ENCODE measurements around the gene LRP1. TPM values are rescaled to one million over a fixed set of nuclear protein-coding genes. Genes with fewer than 3 reads are reported as not detected.

Gene LRP1
- total RNA-seq, 2 donors from 2014 or later = 53.5 to 198 TPM

DNA sequence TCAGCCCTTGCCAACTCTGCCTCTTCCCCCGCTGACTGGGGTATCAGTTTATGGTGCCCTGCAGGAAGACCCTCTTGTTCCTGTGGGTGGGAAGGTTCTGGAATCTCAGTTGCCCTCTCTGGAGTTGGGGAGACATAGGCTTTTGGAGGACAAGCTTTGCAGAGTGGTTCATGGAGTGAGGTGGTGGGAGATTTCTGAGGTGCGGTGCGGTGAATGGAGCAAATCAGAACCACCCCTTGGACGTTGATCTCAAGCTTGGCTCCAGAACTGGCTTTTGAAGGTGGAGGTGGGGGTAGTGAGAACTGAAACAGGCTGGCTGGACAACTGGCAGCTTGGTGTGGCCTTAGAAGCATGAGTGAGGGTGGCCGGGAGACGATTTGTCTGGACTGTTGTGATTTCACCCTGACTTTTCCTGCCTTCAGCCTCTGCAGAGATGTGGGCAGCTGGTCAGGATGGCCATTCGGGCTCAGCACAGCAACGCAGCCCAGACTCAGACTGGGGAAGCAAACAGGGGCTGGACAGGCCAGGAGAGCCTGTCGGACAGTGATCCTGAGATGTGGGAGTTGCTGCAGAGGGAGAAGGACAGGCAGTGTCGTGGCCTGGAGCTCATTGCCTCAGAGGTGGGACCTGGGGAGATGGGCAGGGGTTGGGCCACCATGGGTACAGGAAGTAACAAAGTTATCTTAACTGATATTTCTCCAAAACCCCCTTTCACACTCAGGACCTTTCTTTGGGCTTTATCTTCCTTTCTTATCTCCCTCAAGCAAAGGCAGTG lies 102.3 kb downstream of the LRP1 start:
- no peak overlapping the region for H3K27ac ChIP-seq
- DNase-seq (ENCODE audit: low spot score) = no peak
- TF ChIP-seq POLR2A (IDR thresholded peaks at IDR 0.05) = no peak
- TF ChIP-seq, protein P1, sequence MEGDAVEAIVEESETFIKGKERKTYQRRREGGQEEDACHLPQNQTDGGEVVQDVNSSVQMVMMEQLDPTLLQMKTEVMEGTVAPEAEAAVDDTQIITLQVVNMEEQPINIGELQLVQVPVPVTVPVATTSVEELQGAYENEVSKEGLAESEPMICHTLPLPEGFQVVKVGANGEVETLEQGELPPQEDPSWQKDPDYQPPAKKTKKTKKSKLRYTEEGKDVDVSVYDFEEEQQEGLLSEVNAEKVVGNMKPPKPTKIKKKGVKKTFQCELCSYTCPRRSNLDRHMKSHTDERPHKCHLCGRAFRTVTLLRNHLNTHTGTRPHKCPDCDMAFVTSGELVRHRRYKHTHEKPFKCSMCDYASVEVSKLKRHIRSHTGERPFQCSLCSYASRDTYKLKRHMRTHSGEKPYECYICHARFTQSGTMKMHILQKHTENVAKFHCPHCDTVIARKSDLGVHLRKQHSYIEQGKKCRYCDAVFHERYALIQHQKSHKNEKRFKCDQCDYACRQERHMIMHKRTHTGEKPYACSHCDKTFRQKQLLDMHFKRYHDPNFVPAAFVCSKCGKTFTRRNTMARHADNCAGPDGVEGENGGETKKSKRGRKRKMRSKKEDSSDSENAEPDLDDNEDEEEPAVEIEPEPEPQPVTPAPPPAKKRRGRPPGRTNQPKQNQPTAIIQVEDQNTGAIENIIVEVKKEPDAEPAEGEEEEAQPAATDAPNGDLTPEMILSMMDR (IDR thresholded peaks at IDR 0.05) = no peak
- no peak for TF ChIP-seq POLR2AphosphoS5 (IDR thresholded peaks at IDR 0.05)
- no peaks in the 10 kb centered on the region for H3K36me3 ChIP-seq
- no peaks in the 10 kb centered on the region for H3K9me3 ChIP-seq
- peaks cover 5% of the 10 kb centered on the region for H3K27me3 ChIP-seq (replicated peaks; ENCODE audit: insufficient read depth)
- peaks cover 9% of the 10 kb centered on the region for H3K4me1 ChIP-seq (replicated peaks)
- WGBS = 39% methylated on average over 10 of the region's 10 CpGs
- intact Hi-C loops (cut with DNase I) = no loop called here
- peak overlapping the region; percentile 43 to 56 for H3K4me3 ChIP-seq

DNA sequence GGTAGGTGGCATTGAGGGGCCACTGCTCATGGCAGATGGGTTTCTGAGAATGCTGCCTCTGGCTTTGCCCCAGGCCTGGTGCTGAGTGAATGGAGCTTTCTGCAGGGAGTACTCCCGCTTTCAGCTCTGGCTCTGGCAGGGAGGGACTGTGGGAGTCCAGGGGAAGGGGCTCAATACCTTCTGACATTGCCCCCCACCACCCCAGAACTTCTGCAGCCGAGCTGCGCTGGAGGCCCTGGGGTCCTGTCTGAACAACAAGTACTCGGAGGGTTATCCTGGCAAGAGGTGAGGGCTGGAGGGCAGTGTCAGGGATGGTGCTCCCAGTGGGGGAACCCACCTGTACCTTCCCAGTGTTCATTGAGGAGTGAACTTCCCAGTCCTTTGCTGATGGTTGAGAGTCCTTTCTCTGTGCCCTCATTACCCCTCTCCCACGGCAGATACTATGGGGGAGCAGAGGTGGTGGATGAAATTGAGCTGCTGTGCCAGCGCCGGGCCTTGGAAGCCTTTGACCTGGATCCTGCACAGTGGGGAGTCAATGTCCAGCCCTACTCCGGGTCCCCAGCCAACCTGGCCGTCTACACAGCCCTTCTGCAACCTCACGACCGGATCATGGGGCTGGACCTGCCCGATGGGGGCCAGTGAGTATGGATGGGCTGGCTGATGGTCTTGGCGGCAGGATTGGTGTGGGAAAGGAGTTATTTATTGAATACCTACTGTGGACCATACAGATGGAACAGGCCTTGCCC lies 103.2 kb downstream of the LRP1 start:
- WGBS = 93% methylated on average over 13 of the region's 13 CpGs
- Histone ChIP-seq H3K4me3 (no peak overlapping the region), H3K4me1 (replicated peaks) (peaks cover 9% of the 10 kb centered on the region), H3K9me3 (no peaks in the 10 kb centered on the region), H3K36me3 (no peaks in the 10 kb centered on the region), H3K27me3 (replicated peaks; ENCODE audit: insufficient read depth) (no peaks in the 10 kb centered on the region), H3K27ac (no peak overlapping the region)
- DNase-seq (ENCODE audit: low spot score) = no peak
- intact Hi-C loops (cut with DNase I) = no loop called here
- TF ChIP-seq POLR2A (IDR thresholded peaks at IDR 0.05) (no peak), POLR2AphosphoS5 (IDR thresholded peaks at IDR 0.05) (no peak)
- TF ChIP-seq, protein P1 (IDR thresholded peaks at IDR 0.05) = no peak

DNA sequence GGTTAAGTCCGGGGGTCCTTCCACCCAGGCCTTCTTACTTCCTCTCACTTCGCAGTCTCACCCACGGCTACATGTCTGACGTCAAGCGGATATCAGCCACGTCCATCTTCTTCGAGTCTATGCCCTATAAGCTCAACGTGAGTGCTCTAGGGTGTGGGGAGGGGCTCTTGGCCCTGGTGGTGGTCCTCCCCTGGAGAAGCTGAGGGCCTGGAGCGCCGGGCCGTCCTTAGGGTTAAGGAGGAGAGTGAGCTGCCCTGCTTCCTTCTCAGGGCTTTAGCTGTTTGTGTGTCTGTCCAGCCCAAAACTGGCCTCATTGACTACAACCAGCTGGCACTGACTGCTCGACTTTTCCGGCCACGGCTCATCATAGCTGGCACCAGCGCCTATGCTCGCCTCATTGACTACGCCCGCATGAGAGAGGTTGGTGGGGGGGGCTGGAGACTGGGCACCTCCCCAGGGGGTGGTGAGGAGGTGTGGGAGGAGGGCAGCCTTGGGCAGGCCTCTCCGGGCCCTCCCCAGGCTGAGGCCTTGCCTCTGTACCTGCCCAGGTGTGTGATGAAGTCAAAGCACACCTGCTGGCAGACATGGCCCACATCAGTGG lies 104.0 kb downstream of the LRP1 start:
- 91% methylated on average over 19 of the region's 19 CpGs for WGBS
- H3K4me1 ChIP-seq (replicated peaks) = peaks cover 9% of the 10 kb centered on the region

DNA sequence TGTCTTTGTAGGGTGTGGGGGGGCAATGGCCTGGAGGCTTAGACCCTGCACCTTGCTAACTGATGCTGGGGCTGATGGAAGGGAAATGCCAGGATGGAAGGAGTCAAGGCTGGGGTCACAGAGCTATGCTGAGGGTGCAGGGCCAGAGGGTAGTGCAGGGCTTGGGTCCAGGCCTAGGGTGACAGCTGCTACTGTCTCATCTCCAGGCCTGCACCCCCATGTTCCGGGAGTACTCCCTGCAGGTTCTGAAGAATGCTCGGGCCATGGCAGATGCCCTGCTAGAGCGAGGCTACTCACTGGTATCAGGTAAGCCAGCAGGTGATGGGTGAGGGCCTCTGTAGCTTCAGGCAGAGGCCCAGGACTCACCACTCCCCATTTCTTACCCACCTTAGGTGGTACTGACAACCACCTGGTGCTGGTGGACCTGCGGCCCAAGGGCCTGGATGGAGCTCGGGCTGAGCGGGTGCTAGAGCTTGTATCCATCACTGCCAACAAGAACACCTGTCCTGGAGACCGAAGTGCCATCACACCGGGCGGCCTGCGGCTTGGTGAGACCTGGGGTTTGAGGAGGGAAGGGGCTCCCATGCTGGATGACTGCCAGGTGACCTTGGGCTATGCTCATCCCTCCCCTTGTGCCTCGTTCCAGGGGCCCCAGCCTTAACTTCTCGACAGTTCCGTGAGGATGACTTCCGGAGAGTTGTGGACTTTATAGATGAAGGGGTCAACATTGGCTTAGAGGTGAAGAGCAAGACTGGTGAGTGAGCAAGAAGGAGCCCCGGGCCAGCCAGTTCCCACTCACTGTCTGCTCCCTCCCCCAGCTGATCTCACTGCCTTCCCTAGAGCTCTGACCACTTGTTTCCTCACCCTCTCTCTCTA lies 105.3 kb downstream of the LRP1 start:
- intact Hi-C loops (cut with DNase I) = no loop called here
- WGBS = 89% methylated on average over 15 of the region's 15 CpGs
- Histone ChIP-seq H3K27ac (no peak overlapping the region), H3K9me3 (no peaks in the 10 kb centered on the region), H3K36me3 (no peaks in the 10 kb centered on the region), H3K27me3 (replicated peaks; ENCODE audit: insufficient read depth) (no peaks in the 10 kb centered on the region), H3K4me3 (no peak overlapping the region), H3K4me1 (replicated peaks) (peaks cover 14% of the 10 kb centered on the region)
- TF ChIP-seq POLR2A (IDR thresholded peaks at IDR 0.05) = no peak
- TF ChIP-seq, protein P1 (IDR thresholded peaks at IDR 0.05) = no peak
- TF ChIP-seq POLR2AphosphoS5 (IDR thresholded peaks at IDR 0.05) = no peak
- no peak for DNase-seq (ENCODE audit: low spot score)

More for the DNA sequence above, 104.0 kb downstream of the LRP1 start:
- H3K36me3 ChIP-seq = no peaks in the 10 kb centered on the region
- no peak for DNase-seq (ENCODE audit: low spot score)
- H3K9me3 ChIP-seq = no peaks in the 10 kb centered on the region
- H3K27ac ChIP-seq = no peak overlapping the region
- H3K4me3 ChIP-seq = no peak overlapping the region
- TF ChIP-seq POLR2AphosphoS5 (IDR thresholded peaks at IDR 0.05) (no peak), POLR2A (IDR thresholded peaks at IDR 0.05) (no peak)
- TF ChIP-seq, protein P1 (IDR thresholded peaks at IDR 0.05) = no peak
- H3K27me3 ChIP-seq (replicated peaks; ENCODE audit: insufficient read depth) = no peaks in the 10 kb centered on the region
- intact Hi-C loops (cut with DNase I) = no loop called here

Measured in prostate gland (tissue), 2 donors.